ENCODE results near the gene CDK3.

CDK3 gene

GRCh38 chr17:76050538-76051467 lies 50.1 kb downstream of the CDK3 start:
- DNase-seq = peak; percentile 70
- in situ Hi-C loops (cut with HindIII; ENCODE audit: low pct_ligation_motif_present, low pct_unique_long_range_greater_than_20kb, low sequenced_read_pairs) = no loop called here

- peak; percentile 65 for DNase-seq
- in situ Hi-C loops (cut with HindIII; ENCODE audit: low pct_ligation_motif_present, low pct_unique_long_range_greater_than_20kb, low sequenced_read_pairs) = no loop called here
These were observed 50.9 kb downstream of the CDK3 start for GRCh38 chr17:76051561-76051960.

- in situ Hi-C loops (cut with HindIII; ENCODE audit: low pct_ligation_motif_present, low pct_unique_long_range_greater_than_20kb, low sequenced_read_pairs) = no loop called here
- DNase-seq = peak; percentile 35
These were observed 52.8 kb downstream of the CDK3 start for GRCh38 chr17:76053246-76054111.

- DNase-seq = no peak
- in situ Hi-C loops (cut with HindIII; ENCODE audit: low pct_ligation_motif_present, low pct_unique_long_range_greater_than_20kb, low sequenced_read_pairs) = no loop called here
These were observed 53.4 kb downstream of the CDK3 start for GRCh38 chr17:76054112-76054476.

Measured in ACHN (cell line).